EH (cell line): ENCODE data around the gene LARGE1.

Source experiments
- DNase-seq: peaks from one replicate; pipeline ENCODE4 v3.0.0-alpha.2; 2015; ENCODE audit warnings: low read depth

LARGE1 gene

GRCh38 chr22:33853200-33854097 is 66.8 kb downstream of the LARGE1 start:
- peak; percentile 85 for DNase-seq

GRCh38 chr22:33851821-33852384 is 68.4 kb downstream of the LARGE1 start:
- no peak for DNase-seq

GRCh38 chr22:33851240-33851639 is 69.0 kb downstream of the LARGE1 start:
- DNase-seq, result peak; percentile 62

GRCh38 chr22:33850724-33851123 is 69.6 kb downstream of the LARGE1 start:
- no peak for DNase-seq

- DNase-seq, result no peak
Measured at GRCh38 chr22:33850193-33850592, 70.1 kb downstream of the LARGE1 start.

- peak; percentile 42 for DNase-seq
Measured at GRCh38 chr22:33848251-33848650, 72.0 kb downstream of the LARGE1 start.

- DNase-seq, result no peak
Measured at GRCh38 chr22:33844273-33844672, 76.0 kb downstream of the LARGE1 start.

GRCh38 chr22:33842421-33843094 is 77.7 kb downstream of the LARGE1 start:
- DNase-seq, result no peak

- no peak for DNase-seq
Measured at GRCh38 chr22:33842006-33842354, 78.3 kb downstream of the LARGE1 start.

- DNase-seq, result peak; percentile 39
Measured at GRCh38 chr22:33841281-33842005, 78.8 kb downstream of the LARGE1 start.

GRCh38 chr22:33838644-33839043 is 81.6 kb downstream of the LARGE1 start:
- DNase-seq, result peak; percentile 48

- DNase-seq, result no peak
Measured at GRCh38 chr22:33837826-33838225, 82.5 kb downstream of the LARGE1 start.

- no peak for DNase-seq
Measured at GRCh38 chr22:33835265-33835664, 85.0 kb downstream of the LARGE1 start.

GRCh38 chr22:33832558-33833151 is 87.6 kb downstream of the LARGE1 start:
- no peak for DNase-seq

GRCh38 chr22:33831651-33832050 is 88.6 kb downstream of the LARGE1 start:
- no peak for DNase-seq

GRCh38 chr22:33831207-33831606 is 89.1 kb downstream of the LARGE1 start:
- DNase-seq, result no peak

GRCh38 chr22:33829546-33830280 is 90.6 kb downstream of the LARGE1 start:
- no peak for DNase-seq

- DNase-seq, result no peak
Measured at GRCh38 chr22:33828302-33828701, 92.0 kb downstream of the LARGE1 start.

GRCh38 chr22:33825761-33826160 is 94.5 kb downstream of the LARGE1 start:
- no peak for DNase-seq

GRCh38 chr22:33823552-33823951 is 96.7 kb downstream of the LARGE1 start:
- DNase-seq, result peak; percentile 59

- no peak for DNase-seq
Measured at GRCh38 chr22:33821290-33821689, 99.0 kb downstream of the LARGE1 start.
